Retinal pigment epithelial cell (primary cell): ENCODE measurements around the gene OLFML2A.

Experiments used
- DNase-seq: peaks from one replicate; pipeline ENCODE4 v3.0.0-alpha.2; 2010; ENCODE audit warnings: low read depth
- H3K4me3 ChIP-seq: 2 replicates; pipeline ENCODE4 v1.5.1; 2011; ENCODE audit warnings: mild to moderate bottlenecking, low read length, control low read depth, moderate library complexity
- CTCF ChIP-seq: conservative IDR thresholded peaks from 2 replicates; pipeline ENCODE4 v1.5.1; 2011; ENCODE audit warnings: low read depth, low read length, control low read depth, inconsistent platforms

OLFML2A gene

GRCh38 chr9:124783830-124784229 lies 6.9 kb downstream of the OLFML2A start:
- TF ChIP-seq CTCF: no peak
- DNase-seq: no peak
- no peak overlapping the region for H3K4me3 ChIP-seq

- no peak for TF ChIP-seq CTCF
- H3K4me3 ChIP-seq: no peak overlapping the region
- no peak for DNase-seq
Observed at GRCh38 chr9:124784509-124784908, 7.6 kb downstream of the OLFML2A start.

- no peak for DNase-seq
- H3K4me3 ChIP-seq: no peak overlapping the region
- no peak for TF ChIP-seq CTCF
Observed at GRCh38 chr9:124786881-124787573, 10.1 kb downstream of the OLFML2A start.

- no peak overlapping the region for H3K4me3 ChIP-seq
- DNase-seq: no peak
- TF ChIP-seq CTCF: no peak
Observed at GRCh38 chr9:124788542-124789217, 11.7 kb downstream of the OLFML2A start.

- H3K4me3 ChIP-seq: no peak overlapping the region
- DNase-seq: no peak
- no peak for TF ChIP-seq CTCF
Observed at GRCh38 chr9:124789531-124789930, 12.6 kb downstream of the OLFML2A start.

- DNase-seq: no peak
- no peak overlapping the region for H3K4me3 ChIP-seq
- TF ChIP-seq CTCF: no peak
Observed at GRCh38 chr9:124790301-124790700, 13.4 kb downstream of the OLFML2A start.

- DNase-seq: no peak
- no peak overlapping the region for H3K4me3 ChIP-seq
- TF ChIP-seq CTCF: no peak
Observed at GRCh38 chr9:124790801-124791505, 14.0 kb downstream of the OLFML2A start.
